ENCODE results near the gene CMTM7.
A peak's percentile ranks its signal among the peaks of the same experiment; 100 is the strongest.

The CMTM7 gene

GRCh38 chr3:32403663-32404062, 12.0 kb downstream of the CMTM7 start:
- POLR2A ChIA-PET (ENCODE audit: low non-redundant PET) = no interaction called here
- TF ChIP-seq CTCF (conservative IDR thresholded peaks at IDR 0.05; ENCODE audit: low read depth) = no peak
- CTCF ChIA-PET = no interaction called here
- no peak overlapping the region for H3K27ac ChIP-seq
- DNase-seq (ENCODE audit: low spot score) = no peak

GRCh38 chr3:32404714-32405113, 13.1 kb downstream of the CMTM7 start:
- CTCF ChIA-PET = no interaction called here
- POLR2A ChIA-PET (ENCODE audit: low non-redundant PET) = no interaction called here
- no peak for TF ChIP-seq CTCF (conservative IDR thresholded peaks at IDR 0.05; ENCODE audit: low read depth)

GRCh38 chr3:32405155-32405554, 13.5 kb downstream of the CMTM7 start:
- no peak for DNase-seq (ENCODE audit: low spot score)

More at GRCh38 chr3:32404714-32405113, 13.1 kb downstream of the CMTM7 start:
- DNase-seq (ENCODE audit: low spot score) = no peak
- no peak overlapping the region for H3K27ac ChIP-seq

GRCh38 chr3:32405711-32406323, 14.2 kb downstream of the CMTM7 start:
- DNase-seq (ENCODE audit: low spot score) = no peak
- no peak overlapping the region for H3K27ac ChIP-seq
- ChIA-PET CTCF (interaction anchor here (0.5 kb wide), 1 partner anchor 65 kb away, joined by 3 read pairs; no protein-coding TSS in a partner anchor), POLR2A (ENCODE audit: low non-redundant PET) (no interaction called here)
- no peak for TF ChIP-seq CTCF (conservative IDR thresholded peaks at IDR 0.05; ENCODE audit: low read depth)

More at GRCh38 chr3:32405155-32405554, 13.5 kb downstream of the CMTM7 start:
- TF ChIP-seq CTCF (conservative IDR thresholded peaks at IDR 0.05; ENCODE audit: low read depth) = no peak
- ChIA-PET CTCF (no interaction called here), POLR2A (ENCODE audit: low non-redundant PET) (no interaction called here)
- H3K27ac ChIP-seq = no peak overlapping the region

GRCh38 chr3:32406486-32407408, 15.1 kb downstream of the CMTM7 start:
- TF ChIP-seq CTCF (conservative IDR thresholded peaks at IDR 0.05; ENCODE audit: low read depth) = no peak
- CTCF ChIA-PET = interaction anchor here (0.7 to 1.0 kb wide), 2 partner anchors 61 to 73 kb away, joined by 5 to 10 read pairs; no protein-coding TSS in a partner anchor
- peak overlapping the region; percentile 81 for H3K27ac ChIP-seq
- POLR2A ChIA-PET (ENCODE audit: low non-redundant PET) = no interaction called here
- no peak for DNase-seq (ENCODE audit: low spot score)

GRCh38 chr3:32410367-32411246, 19.0 kb downstream of the CMTM7 start:
- CTCF ChIA-PET = interaction anchor here (0.7 to 1.3 kb wide), 2 partner anchors 15 to 57 kb away, joined by 4 read pairs; no protein-coding TSS in a partner anchor
- no peak for DNase-seq (ENCODE audit: low spot score)
- TF ChIP-seq CTCF (conservative IDR thresholded peaks at IDR 0.05; ENCODE audit: low read depth) = no peak
- POLR2A ChIA-PET (ENCODE audit: low non-redundant PET) = no interaction called here
- peak overlapping the region; percentile 13; the same call in 1 of the 2 replicates for H3K27ac ChIP-seq

Data from RWPE1 (cell line).